ENCODE results near the gene CRIP1. TPM values are rescaled to one million over a fixed set of nuclear protein-coding genes. Genes with fewer than 3 reads are reported as not detected.

Gene CRIP1
- total RNA-seq, 1 experiment from 2014 or later: not detected

DNA sequence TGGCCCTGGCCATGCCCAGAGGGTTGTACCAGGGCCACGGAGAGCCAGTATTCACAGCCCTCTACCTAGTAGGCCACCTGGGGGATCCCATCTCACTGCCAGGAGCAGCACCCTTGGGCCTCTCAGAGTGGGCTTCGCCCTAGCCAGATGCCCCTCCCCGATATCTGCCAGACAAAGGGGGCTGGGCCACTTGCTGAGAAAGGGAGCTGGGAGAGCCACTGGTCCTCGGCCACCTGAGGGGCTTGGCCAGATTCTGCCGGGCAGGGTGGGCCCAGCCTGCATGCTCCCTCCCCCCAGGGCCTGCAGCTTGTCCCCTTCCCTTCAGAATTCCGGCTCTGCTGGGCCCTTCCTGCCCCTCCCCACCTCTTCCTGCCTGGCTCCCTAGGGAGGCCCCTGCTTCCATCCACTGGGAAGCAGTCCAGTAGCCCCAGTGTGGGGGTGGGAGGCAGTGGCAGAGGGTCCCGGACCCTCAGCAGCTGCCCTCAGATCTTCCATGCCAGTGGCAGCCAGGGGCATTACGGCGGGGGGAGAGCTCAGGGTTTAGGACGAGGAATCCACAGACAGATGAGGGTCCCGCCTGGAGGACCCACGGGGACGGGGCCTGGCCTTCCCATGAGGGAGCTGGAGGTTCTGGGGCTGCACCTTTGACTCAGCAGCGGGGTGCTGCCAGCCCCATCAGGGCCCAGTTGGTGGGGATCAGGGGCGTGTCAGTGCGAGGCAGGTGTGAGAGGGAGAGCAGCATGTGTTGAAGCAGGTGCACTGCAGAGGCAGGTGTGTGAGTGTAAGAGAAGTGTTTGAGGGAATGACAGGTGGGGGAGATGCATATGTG lies 9.6 kb upstream of the CRIP1 start:
- in situ Hi-C loops (cut with HindIII; ENCODE audit: low sequenced_read_pairs): no loop called here

DNA sequence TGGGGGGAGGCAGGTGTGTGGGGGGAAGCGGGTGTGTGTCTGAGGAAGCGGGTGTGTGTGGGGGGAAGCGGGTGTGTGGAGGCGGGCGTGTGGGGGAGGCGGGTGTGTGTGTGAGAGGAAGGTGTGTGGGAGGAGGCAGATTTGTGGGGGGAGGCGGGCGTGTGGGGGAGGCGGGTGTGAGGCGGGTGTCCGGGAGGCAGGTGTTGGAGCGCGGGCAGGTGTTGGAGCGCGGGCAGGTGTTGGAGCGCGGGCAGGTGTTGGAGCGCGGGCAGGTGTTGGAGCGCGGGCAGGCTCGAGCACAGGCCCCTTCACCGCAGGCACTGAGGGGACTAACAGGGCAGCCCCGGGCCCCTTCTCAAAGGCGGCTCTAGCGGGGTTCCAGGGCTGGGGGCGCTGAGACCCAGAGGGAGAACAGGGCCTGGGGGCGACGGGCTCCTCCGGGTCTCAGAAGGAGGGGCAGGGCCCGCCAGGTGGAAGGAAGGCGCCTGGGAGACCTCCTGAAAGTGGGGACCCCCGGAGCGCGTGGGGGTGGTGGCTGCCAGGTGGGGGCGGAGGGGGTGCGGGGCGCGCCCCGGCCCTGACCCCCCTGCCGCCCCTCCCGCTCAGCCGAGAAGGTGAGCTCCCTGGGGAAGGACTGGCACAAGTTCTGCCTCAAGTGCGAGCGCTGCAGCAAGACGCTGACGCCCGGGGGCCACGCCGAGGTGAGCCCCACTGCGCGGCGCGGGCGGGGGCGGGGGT lies 8.9 kb upstream of the CRIP1 start:
- no peak for DNase-seq (ENCODE audit: low spot score)
- in situ Hi-C loops (cut with HindIII; ENCODE audit: low sequenced_read_pairs): no loop called here

More for the DNA sequence above, 9.6 kb upstream of the CRIP1 start:
- no peak for DNase-seq (ENCODE audit: low spot score)

DNA sequence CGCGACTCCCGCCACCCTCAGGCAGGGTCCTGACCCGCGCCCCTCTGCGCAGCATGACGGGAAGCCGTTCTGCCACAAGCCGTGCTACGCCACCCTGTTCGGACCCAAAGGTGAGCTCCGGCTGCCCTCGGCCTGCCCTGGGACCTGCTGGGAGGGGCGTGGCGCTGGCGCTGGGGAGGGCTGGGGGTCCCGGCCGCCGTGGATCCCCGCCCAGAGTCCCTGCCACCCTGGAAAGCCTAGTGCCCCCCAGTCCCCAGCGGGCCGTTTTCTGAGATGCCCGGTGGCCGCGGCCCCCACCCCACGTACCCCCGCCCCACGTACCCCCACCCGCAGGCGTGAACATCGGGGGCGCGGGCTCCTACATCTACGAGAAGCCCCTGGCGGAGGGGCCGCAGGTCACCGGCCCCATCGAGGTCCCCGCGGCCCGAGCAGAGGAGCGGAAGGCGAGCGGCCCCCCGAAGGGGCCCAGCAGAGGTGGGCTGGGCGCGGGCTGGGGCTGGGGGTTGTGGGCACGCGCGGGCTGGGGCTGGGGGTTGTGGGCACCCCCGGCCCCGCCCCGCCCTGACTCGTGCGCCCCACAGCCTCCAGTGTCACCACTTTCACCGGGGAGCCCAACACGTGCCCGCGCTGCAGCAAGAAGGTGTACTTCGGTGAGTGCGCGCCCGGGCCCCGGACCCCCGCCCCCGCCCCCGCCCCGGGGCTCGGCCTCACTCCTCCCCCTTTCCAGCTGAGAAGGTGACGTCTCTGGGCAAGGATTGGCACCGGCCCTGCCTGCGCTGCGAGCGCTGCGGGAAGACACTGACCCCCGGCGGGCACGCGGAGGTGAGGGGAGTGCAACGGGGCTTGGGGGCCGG lies 8.1 kb upstream of the CRIP1 start:
- no peak for DNase-seq (ENCODE audit: low spot score)
- in situ Hi-C loops (cut with HindIII; ENCODE audit: low sequenced_read_pairs): no loop called here

DNA sequence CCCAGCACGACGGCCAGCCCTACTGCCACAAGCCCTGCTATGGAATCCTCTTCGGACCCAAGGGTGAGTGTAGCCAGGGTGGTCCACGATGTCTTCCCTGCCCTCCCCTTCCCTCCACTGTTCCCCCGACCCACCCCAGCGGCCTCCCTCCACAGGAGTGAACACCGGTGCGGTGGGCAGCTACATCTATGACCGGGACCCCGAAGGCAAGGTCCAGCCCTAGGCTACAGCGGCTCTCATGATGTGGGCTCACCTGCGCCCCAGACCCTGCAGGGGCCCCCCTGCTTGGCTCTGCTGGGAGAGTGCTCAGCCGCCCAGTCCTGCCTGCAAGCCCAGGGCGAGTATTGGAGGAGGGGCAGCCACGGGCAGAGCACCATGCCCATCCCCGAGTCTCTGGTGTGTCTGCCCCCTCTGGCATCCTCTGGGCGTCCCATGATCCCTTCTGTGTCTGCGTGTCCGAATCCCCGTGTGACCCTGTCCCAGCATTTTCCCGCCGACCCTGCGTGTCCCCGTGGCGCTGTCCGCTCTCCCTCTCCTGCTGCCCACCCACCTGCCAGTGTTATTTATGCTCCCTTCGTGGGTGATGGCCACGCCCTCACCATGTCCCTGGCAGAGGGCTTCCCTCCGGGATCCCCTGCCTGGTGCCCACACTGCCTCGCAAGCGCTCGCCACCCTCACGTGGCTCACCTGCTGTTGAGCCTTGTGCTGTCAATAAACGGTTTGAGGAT lies 7.1 kb upstream of the CRIP1 start:
- in situ Hi-C loops (cut with HindIII; ENCODE audit: low sequenced_read_pairs): no loop called here
- no peak for DNase-seq (ENCODE audit: low spot score)

DNA sequence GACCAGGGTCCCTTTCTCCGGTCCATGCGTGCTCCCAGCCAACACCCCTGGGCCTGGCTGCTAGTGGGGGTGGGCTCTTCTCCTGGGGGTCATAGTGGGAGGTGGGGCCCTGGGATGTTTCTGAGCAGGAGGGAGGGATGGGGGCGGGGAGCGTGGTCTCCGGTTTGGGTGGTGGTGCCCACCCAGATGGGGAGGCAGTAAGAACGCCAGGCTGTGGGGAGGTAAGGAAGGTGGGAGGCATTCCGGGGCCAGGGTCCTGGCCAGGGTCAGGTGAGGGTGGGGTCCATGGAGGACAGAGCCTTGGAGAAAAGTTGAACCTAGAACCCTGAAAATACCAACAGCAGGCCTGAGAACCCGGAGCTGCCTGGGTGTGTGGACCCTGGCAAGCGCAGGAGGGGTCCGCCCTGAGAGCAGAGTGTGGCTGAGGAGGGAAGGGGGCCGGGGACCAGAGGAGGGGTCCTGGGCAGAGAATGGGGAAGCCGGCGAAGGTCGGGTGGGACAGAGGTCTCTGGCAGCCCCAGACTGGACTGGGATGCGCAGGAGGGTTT lies 6.4 kb upstream of the CRIP1 start:
- DNase-seq (ENCODE audit: low spot score): no peak

DNA sequence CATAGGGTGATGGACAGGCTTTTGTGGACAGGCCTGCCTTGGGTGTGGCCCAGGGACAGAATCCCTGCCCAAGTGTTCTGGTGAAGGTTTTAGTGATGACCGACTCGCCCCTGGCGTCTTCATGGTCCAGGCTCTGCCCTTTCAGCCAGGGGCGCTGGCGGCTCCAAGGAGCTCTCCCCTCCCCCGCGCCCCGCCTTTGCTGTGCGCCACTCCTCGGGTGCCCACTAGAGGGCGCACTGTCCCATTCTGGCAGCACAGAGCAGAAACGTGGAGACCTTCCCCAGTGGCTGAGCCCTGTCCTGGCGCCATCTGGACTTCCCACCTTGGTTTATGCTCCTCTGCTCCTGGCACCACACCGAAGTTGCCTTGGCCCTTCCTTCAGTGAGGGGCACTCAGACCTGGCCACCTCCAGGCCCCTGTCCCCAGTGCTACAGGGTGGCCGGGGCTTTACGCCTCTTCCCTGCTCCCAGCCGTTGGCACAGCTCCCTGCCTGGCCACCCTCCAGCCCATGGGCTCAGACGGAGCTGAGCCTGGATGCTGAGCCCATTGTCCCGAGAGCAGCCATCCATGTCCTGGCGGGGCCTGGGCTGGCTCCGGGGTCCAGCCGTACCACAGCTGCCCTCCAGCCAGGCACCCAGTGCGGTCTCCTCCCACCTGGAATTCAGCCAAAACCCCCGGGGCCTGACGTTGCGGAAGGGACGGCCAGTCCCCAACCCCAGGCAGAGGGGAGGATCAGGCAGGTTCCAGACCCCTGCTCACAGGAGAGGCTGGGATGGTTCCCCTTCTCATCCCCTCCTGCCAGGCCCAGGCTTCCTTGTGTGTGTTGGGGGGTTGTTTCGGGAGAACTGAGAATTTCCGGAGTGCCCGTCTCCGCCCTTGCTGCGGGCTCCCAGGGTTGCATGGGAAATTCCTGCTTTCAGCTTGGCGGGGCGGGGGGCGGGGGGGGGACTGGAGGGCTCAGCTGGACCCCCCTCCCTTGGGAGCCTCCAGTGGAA lies 5.6 kb upstream of the CRIP1 start:
- in situ Hi-C loops (cut with HindIII; ENCODE audit: low sequenced_read_pairs): no loop called here
- DNase-seq (ENCODE audit: low spot score): peak; percentile 84

More for the DNA sequence above, 6.4 kb upstream of the CRIP1 start:
- in situ Hi-C loops (cut with HindIII; ENCODE audit: low sequenced_read_pairs): no loop called here

DNA sequence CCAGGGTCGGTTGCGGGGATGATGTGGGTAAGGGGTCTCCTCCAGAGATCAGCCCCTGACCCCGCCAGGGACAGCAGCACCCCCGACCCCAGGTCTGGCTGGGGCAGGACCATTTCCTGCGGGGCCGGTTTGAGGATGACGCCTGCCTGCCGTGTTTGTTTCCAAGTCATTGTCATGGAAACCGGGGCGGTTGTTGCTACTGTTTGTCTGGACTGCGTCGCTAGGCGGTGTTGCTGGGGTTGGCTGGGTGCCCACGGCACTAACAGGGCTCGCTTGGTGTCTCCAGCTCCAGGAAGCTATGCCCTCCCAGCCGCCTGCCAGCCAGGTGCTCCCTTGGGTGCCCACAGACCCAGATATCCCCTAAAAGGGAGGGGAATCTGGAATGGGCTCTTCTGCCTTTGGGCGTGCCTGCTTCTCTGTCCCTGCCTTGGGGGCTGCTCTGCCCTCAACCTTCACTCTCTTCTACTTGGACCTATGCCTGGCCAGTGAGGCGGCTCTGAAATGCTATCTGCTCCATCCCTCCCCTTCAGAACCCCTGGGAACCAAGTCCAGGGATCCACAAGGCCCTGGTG lies 4.7 kb upstream of the CRIP1 start:
- in situ Hi-C loops (cut with HindIII; ENCODE audit: low sequenced_read_pairs): no loop called here
- peak; percentile 63 for DNase-seq (ENCODE audit: low spot score)

DNA sequence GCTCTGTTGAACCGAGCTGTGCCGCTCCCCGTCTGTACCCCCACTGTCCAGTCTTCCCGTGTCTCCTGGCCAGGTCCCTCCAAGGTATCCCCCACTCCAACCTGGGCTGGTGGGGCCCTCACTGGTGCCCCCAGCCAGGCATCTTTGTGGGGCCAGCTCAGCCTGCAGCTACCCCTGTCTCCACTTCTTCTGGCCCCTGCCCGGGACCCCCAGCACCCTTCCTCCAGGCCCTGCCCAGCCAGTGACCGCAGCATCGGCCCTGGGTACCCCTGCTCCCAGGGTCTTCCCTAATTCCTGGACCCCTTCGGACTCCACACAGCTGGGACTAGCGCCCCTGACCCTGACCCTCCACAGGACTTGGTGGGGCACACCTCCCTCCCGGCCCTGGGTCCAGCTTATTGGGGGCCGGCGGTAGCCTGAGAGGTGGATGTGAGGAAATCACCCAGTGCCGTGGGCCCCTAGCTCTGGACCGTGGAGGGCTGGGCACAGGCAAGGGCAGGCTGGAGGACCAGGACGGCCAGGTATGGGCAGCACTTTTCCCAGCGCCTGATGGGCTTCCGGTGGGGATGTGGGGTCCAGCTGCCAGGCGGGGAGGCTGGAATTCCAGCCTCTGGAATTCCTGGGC lies 4.1 kb upstream of the CRIP1 start:
- in situ Hi-C loops (cut with HindIII; ENCODE audit: low sequenced_read_pairs): no loop called here
- DNase-seq (ENCODE audit: low spot score): no peak

DNA sequence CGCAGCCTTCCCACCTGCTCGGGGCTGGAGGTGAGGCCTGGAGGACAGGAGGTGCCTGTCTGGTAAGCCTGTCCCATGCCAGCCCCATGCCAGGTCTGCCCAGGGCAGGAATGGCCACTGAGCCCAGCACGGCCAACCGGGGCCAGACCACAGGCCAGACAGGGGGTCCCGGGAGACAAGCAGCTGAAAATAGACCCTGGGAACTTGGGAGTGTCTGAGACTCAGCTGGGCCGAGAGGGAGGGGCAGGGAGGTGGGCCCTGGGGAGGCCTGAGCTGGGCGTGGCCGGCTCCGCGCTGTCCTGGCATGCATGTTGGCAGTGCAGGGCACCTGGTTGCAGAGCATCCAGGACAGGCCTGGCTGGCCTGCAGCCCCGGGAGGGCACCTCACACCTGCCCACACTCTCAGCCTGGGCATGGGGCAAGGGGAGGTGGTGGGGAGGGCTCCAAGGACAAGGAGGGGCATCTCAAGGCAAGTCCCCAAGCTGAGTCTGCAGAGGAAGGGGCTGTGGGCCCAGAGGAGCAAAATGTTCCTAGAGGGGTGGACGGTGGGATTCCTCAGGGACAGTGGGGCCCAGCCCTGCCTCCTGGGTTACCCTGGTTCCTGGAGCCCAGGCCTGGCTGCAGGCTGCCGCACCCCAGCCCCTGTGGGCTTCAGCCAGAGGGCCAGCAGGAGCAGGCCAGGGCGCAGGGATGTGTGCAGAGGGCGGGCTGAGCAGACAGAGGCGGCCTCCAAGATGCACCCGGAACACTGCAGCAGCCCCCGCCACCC lies 3.2 kb upstream of the CRIP1 start:
- no peak for DNase-seq (ENCODE audit: low spot score)
- in situ Hi-C loops (cut with HindIII; ENCODE audit: low sequenced_read_pairs): no loop called here

DNA sequence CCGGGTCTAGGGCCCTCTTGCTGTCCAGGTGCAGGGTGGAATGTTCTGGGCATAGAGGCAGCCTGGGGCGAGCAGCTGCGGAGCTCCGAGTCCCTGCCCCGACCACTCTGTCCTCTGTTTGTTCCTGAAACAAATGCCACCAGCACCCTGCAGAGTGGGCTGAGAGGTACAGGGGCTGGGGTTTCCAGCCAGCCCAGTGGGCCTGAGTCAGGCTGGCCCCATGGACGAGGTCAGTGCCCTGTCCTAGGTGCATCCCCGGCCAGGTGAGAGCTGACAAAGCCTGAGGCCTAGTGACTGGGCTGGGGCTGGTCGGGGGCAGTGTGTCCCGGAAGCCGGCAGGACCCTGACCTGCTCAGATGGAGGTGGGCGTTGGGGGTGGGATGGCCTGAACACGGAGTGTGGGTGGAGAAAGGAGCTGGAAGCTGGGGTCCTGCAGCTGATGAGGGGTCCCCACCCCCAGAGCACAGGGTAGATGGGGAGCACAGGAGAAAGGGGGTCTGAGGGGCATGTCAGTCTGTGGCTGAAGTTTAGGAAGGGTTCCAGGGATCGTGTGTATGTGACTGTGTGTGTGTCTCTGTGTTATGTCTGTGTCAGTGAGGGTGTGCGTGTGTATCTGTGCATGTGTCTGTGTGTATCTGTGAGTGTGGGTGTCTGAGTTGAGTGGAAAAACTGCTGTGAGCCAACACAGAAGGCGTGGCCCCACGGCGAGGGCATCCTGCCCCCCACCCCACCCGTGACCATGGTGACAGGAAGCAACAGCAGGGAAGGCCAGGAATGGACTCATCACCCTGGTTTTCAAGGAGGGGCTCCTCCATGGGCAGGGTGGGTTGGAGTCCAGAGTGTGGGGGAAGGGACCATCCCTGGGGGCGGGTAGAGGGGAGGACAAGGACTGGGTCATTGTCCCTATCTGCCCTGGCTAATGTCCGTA lies 2.4 kb upstream of the CRIP1 start:
- in situ Hi-C loops (cut with HindIII; ENCODE audit: low sequenced_read_pairs): no loop called here
- no peak for DNase-seq (ENCODE audit: low spot score)

DNA sequence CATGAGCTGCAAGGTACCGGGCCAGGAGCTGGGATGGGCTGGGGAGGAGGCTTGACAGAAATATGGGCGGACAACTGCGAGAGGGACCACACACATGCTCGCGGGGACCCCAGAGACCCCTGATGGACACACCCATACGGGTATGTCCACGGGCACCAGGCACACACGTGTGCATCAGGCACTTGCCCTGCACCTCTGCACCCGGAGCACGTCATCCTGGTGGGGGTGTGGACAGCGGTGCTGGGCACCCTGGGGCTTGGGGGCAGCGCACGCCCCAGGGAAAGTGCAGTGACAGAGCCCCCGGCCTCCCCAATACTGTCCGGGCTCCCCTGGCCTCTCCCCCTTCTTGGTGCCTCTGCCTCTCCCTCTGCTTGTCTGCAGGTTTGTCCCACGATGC lies 1.7 kb upstream of the CRIP1 start:
- no peak for DNase-seq (ENCODE audit: low spot score)
- in situ Hi-C loops (cut with HindIII; ENCODE audit: low sequenced_read_pairs): no loop called here

DNA sequence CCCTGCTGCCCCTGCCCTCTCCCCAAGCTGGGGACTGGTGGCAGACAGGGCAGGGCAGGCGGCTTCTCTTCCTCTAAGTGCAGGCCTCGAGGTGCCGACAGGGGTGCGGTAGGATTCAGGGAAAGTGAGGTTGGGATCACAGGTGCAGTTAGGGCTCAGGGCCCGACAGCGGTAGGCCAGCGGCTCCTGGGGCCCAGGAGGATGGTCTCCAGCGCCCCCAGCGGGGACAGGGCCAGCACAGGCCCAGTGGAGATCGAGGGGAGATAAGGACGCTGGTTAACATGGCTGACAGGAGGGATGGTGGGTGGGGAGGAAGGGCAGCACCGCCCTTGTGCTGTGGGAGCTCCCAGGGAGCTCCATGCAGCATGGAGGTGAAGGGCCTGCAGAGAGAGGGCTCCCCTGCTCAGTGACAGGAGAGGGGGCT lies 935 bp upstream of the CRIP1 start:
- in situ Hi-C loops (cut with HindIII; ENCODE audit: low sequenced_read_pairs): no loop called here
- no peak for DNase-seq (ENCODE audit: low spot score)

DNA sequence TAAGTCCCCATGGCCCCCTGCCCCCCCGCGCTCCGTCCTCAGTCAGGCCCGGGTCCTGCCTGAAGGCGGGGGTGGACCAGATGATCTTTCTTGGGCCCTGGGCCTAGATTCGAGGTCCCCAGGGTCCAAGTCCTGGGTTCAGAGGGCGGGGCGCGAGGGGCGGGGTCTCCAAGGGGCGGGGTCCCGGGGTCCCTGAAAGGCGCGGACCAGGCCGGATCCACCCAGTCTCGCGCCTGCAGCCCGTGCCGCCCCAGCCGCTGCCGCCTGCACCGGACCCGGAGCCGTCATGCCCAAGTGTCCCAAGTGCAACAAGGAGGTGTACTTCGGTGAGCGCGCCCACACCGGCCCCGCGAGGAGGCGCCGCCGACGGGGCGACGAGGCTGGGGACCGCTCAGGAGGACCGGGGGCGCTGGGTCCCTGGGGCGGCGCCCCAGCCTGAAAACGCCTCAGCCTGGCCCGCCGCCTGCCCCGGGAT lies 325 bp downstream of the CRIP1 start:
- DNase-seq (ENCODE audit: low spot score): no peak
- in situ Hi-C loops (cut with HindIII; ENCODE audit: low sequenced_read_pairs): no loop called here

DNA sequence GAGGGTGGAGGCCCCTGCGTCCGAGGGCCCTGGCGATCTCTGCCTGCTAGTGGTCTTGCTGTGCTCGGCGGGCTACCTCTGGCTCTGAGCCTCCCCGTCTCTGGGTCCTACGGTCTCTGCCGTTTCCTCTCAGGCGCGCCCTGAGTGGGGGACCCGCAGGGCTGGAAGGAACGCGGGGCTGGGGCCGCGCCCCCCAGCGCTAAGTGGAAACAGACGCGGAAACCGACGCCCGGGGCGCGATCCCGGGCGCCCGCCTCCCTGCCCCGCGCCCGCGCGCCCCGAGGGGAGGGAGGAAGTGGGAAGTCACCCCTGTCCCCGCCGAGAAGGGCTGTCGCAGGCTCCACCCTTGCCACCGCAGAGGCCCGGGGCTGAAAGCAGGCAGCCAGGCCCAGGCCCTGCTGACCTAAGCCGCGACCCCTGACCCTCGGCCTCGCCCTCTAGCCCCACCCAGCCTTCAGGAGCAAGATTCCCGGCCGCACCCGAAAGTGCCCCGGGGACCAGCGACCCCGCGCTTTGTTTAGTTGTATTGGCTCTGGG lies 831 bp downstream of the CRIP1 start:
- in situ Hi-C loops (cut with HindIII; ENCODE audit: low sequenced_read_pairs): no loop called here
- no peak for DNase-seq (ENCODE audit: low spot score)
